ENCODE results near the gene IGLL5. TPM values are rescaled to one million over a fixed set of nuclear protein-coding genes. Genes with fewer than 3 reads are reported as not detected.

The IGLL5 gene
- total RNA-seq, 4 donors from 2014 or later = 1.1 to 35.5 (median 6.0) TPM; not detected in 1

GRCh38 chr22:22944268-22944985 is 56.8 kb downstream of the IGLL5 start:
- Histone ChIP-seq H3K4me1 (peaks cover 0 to 16% (median 0%) of the 10 kb centered on the region in 4 donors), H3K27me3 (no peaks in the 10 kb centered on the region), H3K4me3 (no peak overlapping the region), H3K27ac (no peak overlapping the region), H3K36me3 (no peaks in the 10 kb centered on the region), H3K9me3 (no peaks in the 10 kb centered on the region)
- no peak for TF ChIP-seq POLR2A (IDR thresholded peaks at IDR 0.05)
- TF ChIP-seq CTCF (IDR thresholded peaks at IDR 0.05) = no peak
- peak in 2 of 3 donors; percentile 15 to 35 for DNase-seq

- Histone ChIP-seq H3K9me3 (no peaks in the 10 kb centered on the region), H3K27ac (no peak overlapping the region), H3K4me3 (no peak overlapping the region), H3K36me3 (no peaks in the 10 kb centered on the region), H3K4me1 (peaks cover 0 to 16% (median 0%) of the 10 kb centered on the region in 4 donors), H3K27me3 (no peaks in the 10 kb centered on the region)
- no peak for TF ChIP-seq POLR2A (IDR thresholded peaks at IDR 0.05)
- TF ChIP-seq CTCF (IDR thresholded peaks at IDR 0.05) = no peak
- DNase-seq = peak in 2 of 3 donors; percentile 14 to 27
These were observed 57.6 kb downstream of the IGLL5 start for GRCh38 chr22:22945195-22945594.

Small RNA genes lying within 50 kb of the gene (small RNA-seq; reads per million reads assigned to genes)
- gene IGLC4 (0 reads per million in 2 donors), gene IGLC5 (0 reads per million in 2 donors), gene IGLJ1 (0 reads per million in 2 donors), gene IGLJ2 (0 reads per million in 2 donors), gene IGLJ3 (0 reads per million in 2 donors), gene IGLJ4 (0 reads per million in 2 donors), gene IGLJ5 (0 reads per million in 2 donors), gene IGLJ6 (0 reads per million in 2 donors), gene IGLJ7 (0 reads per million in 2 donors), gene IGLV2-5 (0 reads per million in 2 donors), gene IGLV3-2 (0 reads per million in 2 donors), gene IGLV3-4 (0 reads per million in 2 donors), gene IGLV3-6 (0 reads per million in 2 donors), gene IGLV3-7 (0 reads per million in 2 donors), gene MIR5571 (0 reads per million in 2 donors)

Other genes with a start within 250 kb of the IGLL5 start
- not detected for gene GGTLC2, start 243.2 kb upstream of the IGLL5 start, total RNA-seq
- gene GNAZ, start 182.7 kb downstream of the IGLL5 start, total RNA-seq = 1 to 10 TPM in 2 of 4 donors, under 1 TPM in 2; 0.35 to 3.5 (median 1.9) TPM

Measured in Peyer's patch (tissue), 4 donors.